Fibroblast of villous mesenchyme (primary cell): ENCODE data around the gene DTYMK. TPM values are rescaled to one million over a fixed set of nuclear protein-coding genes. Genes with fewer than 3 reads are reported as not detected.
"Not testable (repeated sequence)": the region's sequence is repeated elsewhere in the genome, so short reads cannot be mapped to it uniquely, and the experiment has no call there.

Experiments used
- DNase-seq: peaks from one replicate; pipeline ENCODE4 v3.0.0-alpha.2; 2010; ENCODE audit warnings: low read depth
- H3K4me3 ChIP-seq: 2 replicates; pipeline ENCODE4 v1.5.1; 2011; ENCODE audit warnings: low read depth, mild to moderate bottlenecking, low read length
- total RNA-seq: library from RNA; depleted of rRNA; stranded (reverse); fragments of >200 nt; gene quantifications from 2 replicates; pipeline ENCODE4 v1.2.3, GENCODE V29; 2012
- TF ChIP-seq, protein P1 (sequence below): IDR thresholded peaks from 2 replicates; pipeline ENCODE4 v1.5.1; 2012; ENCODE audit warnings: low read depth, mild to moderate bottlenecking, low read length; ENCODE audit not compliant: insufficient read depth

The DTYMK gene
- total RNA-seq, 1 donor: 33.2 TPM

GRCh38 chr2:241668839-241669238 lies 17.8 kb downstream of the DTYMK start:
- DNase-seq: no peak
- TF ChIP-seq, protein P1, sequence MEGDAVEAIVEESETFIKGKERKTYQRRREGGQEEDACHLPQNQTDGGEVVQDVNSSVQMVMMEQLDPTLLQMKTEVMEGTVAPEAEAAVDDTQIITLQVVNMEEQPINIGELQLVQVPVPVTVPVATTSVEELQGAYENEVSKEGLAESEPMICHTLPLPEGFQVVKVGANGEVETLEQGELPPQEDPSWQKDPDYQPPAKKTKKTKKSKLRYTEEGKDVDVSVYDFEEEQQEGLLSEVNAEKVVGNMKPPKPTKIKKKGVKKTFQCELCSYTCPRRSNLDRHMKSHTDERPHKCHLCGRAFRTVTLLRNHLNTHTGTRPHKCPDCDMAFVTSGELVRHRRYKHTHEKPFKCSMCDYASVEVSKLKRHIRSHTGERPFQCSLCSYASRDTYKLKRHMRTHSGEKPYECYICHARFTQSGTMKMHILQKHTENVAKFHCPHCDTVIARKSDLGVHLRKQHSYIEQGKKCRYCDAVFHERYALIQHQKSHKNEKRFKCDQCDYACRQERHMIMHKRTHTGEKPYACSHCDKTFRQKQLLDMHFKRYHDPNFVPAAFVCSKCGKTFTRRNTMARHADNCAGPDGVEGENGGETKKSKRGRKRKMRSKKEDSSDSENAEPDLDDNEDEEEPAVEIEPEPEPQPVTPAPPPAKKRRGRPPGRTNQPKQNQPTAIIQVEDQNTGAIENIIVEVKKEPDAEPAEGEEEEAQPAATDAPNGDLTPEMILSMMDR: no peak
- no peak overlapping the region for H3K4me3 ChIP-seq

DNA sequence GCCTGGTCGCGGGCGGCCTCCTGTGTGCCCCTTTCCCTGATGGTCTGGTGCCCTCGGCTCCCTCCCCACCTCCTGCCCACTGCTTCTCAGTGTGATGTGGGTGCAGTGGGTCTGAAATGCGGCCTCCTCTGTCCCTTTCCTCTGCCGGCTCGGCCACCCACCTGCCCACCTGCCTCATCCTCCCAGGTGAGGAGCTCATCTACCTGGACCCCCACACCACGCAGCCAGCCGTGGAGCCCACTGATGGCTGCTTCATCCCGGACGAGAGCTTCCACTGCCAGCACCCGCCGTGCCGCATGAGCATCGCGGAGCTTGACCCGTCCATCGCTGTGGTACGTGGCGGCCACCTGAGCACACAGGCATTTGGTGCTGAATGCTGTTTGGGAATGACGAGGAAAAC lies 18.3 kb downstream of the DTYMK start:
- TF ChIP-seq, protein P1: no peak
- no peak for DNase-seq
- H3K4me3 ChIP-seq: no peak overlapping the region

DNA sequence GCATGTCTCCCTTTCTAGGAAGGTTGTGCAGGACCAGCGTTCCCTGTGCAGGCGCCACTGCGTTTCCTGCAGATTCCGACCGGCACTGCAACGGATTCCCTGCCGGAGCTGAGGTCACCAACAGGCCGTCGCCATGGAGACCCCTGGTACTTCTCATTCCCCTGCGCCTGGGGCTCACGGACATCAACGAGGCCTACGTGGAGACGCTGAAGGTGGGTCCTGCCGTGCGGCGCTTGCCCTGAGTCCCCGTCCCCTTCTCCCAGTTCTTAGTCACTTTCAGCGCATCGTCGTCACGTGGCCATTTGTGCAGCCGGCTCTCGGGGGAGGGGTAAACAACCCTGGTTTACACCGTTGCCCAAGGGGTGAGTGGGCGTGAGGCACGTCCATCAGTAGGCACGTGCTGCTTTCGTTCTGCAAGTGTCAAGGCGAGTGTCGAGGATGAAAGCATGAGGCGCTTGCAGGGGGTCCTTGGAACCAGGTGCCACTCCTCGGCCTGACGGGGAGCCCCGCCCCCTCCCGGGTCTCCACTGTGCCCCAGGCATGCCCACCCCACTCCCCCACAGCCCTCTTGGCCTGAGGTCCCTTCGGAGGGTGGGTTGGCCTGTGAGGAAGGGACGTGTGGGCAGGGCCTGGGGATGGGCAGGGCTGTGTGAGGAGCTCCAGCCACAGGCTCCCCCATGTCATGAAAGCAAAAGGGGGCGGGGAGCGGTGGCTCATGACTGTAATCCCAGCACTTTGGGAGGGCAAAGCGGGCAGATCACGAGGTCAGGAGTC lies 19.8 kb downstream of the DTYMK start:
- H3K4me3 ChIP-seq: no peak overlapping the region
- TF ChIP-seq, protein P1: no peak
- no peak for DNase-seq

- TF ChIP-seq, protein P1: no peak
- H3K4me3 ChIP-seq: no peak overlapping the region
- no peak for DNase-seq
Measured at GRCh38 chr2:241665731-241666440, 20.7 kb downstream of the DTYMK start.

GRCh38 chr2:241662731-241663130 lies 23.9 kb downstream of the DTYMK start:
- not testable (repeated sequence) for DNase-seq, H3K4me3 ChIP-seq

DNA sequence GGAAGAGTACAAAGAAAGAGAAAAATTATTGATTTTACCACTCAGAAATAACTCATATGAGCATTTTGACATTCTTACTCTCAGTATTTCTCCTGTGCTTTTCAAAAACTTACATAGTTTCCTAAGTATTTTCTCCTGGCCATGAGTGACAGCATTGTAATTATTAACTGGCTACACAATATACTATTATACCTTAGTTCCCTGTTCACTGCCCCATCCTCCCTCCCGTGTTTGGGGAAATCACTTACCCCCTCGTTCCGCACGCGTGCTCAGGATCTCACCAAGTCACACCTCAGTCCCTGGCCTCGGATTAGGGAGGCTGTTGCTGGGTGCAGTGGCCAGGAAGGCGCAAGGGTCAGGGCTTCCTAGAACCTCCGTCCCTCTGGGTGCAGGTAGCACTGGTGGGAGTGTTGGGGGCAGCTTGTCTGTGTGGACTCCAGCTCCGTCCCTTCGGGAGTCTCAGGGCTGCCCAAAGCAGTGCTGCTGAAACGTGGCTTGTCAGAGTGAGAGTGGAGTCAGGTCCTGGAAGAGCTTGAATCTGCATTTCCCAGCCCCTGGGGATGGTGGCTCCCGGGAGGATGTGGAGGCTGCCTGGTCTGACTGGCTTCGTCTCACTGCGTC lies 25.9 kb downstream of the DTYMK start:
- no peak overlapping the region for H3K4me3 ChIP-seq
- DNase-seq: no peak
- TF ChIP-seq, protein P1: no peak

DNA sequence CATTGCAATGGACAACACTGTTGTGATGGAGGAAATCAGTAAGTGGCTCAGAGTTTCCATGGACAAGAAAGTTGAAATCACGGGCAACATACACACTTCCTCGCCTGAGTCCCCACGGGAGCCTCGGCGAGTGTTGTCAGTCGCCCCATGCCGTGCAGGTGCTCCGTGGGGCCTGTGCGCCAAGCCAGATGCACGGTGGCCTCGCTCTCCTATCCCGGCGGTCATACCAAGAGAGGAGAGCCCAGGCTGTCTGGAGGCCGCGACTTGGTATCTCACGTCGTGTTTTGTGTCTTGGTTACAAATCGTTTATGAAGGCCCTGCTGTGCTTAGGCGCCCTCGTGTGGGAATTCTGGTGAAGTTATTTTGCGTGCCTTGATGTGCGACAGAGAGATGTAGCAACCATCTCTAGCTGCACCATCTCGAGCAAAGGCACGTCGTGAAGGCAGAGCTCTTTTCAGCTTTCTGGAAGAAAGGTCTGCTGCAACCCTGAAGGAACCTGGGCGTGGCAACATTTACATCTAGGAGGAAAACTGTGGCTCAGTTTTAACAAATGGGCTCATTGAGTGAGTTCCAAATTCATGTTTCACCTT lies 27.4 kb downstream of the DTYMK start:
- DNase-seq: peak; percentile 83
- H3K4me3 ChIP-seq: no peak overlapping the region
- TF ChIP-seq, protein P1: peak; percentile 73
